ENCODE data around the gene PID1. TPM values are rescaled to one million over a fixed set of nuclear protein-coding genes. Genes with fewer than 3 reads are reported as not detected.
"Not testable (repeated sequence)": the region's sequence is repeated elsewhere in the genome, so short reads cannot be mapped to it uniquely, and the experiment has no call there.

The PID1 gene
- total and polyA plus RNA-seq, 2 donors (not counting 1 experiment from before 2014, with no cell fraction given), result 0.10 TPM; not detected in 1

DNA sequence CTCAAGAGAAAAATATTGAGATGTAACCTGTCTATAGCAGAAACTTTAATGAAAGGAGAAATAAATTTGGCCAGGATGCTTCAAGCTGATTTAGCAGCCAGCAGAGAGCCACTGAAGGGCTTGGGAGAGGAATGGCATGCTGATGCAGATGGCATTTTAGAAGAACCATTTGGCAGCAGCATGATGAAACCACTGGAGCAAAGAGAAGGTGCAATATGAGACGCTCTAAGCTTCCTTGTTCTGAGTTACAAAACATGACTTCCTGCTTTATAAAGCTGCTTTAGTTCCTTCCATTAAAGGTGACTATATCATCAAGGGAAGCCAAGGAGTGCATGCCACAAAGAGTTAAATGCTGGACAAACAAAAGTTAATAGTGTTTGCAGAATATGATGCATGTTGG is 189.7 kb downstream of the PID1 start:
- Histone ChIP-seq H3K4me1 (ENCODE audit: control insufficient read depth in 2 of 2, insufficient read depth in 2 of 2, low read length in 2 of 2) (no peaks in the 10 kb centered on the region), H3K9ac (ENCODE audit: low read length) (no peak overlapping the region), H2AFZ (ENCODE audit: insufficient read depth, low read depth, low read length, poor library complexity, severe bottlenecking) (no peak overlapping the region), H3K27me3 (replicated peaks in 1 of 4; ENCODE audit: control extremely low read depth in 1 of 4, control insufficient read depth in 3 of 4, insufficient read depth in 4 of 4, low read length in 3 of 4) (no peaks in the 10 kb centered on the region), H3K79me2 (ENCODE audit: control insufficient read depth, insufficient read depth, low read length) (no peaks in the 10 kb centered on the region), H3K4me2 (replicated peaks; ENCODE audit: low read depth, low read length, poor library complexity, severe bottlenecking) (no peak overlapping the region), H4K20me1 (ENCODE audit: control insufficient read depth, insufficient read depth, low read length, poor library complexity, severe bottlenecking) (no peaks in the 10 kb centered on the region), H3K27ac (ENCODE audit: low read length in 2 of 2) (no peak overlapping the region), H3K36me3 (replicated peaks in 1 of 2; ENCODE audit: control extremely low read depth in 1 of 2, control insufficient read depth in 1 of 2, extremely low read depth in 1 of 2, insufficient read depth in 2 of 2, low read length in 1 of 2) (no peaks in the 10 kb centered on the region), H3K9me3 (ENCODE audit: control extremely low read depth in 1 of 3, control insufficient read depth in 2 of 3, insufficient read depth in 1 of 3, low read length in 2 of 3) (peaks cover 0 to 4% (median 0%) of the 10 kb centered on the region in 3 donors), H3K4me3 (ENCODE audit: control extremely low read depth in 1 of 5, extremely low read depth in 1 of 5, insufficient read depth in 1 of 5, low read depth in 2 of 5, low read length in 4 of 5) (no peak overlapping the region)
- Mint-ChIP-seq H3K4me1 (no peaks in the 10 kb centered on the region), H3K4me3 (no peak overlapping the region), H3K9me3 (ENCODE audit: insufficient read depth) (no peaks in the 10 kb centered on the region), H3K27ac (no peak overlapping the region), H3K27me3 (no peaks in the 10 kb centered on the region)
- DNase-seq, result no peak
- 0% methylated on average over 1 of the region's 1 CpG for WGBS (ENCODE audit: insufficient coverage)
- intact Hi-C loops (cut with micrococcal nuclease), result no loop called here
- no peak for ATAC-seq (ENCODE audit: low read depth)
- ChIA-PET POLR2A (no interaction called here), CTCF (no interaction called here)
- TF ChIP-seq EZH2 (IDR thresholded peaks at IDR 0.05; ENCODE audit: borderline replicate concordance, insufficient read depth, low read depth, low read length, poor library complexity, severe bottlenecking), result no peak
- TF ChIP-seq, protein P1, sequence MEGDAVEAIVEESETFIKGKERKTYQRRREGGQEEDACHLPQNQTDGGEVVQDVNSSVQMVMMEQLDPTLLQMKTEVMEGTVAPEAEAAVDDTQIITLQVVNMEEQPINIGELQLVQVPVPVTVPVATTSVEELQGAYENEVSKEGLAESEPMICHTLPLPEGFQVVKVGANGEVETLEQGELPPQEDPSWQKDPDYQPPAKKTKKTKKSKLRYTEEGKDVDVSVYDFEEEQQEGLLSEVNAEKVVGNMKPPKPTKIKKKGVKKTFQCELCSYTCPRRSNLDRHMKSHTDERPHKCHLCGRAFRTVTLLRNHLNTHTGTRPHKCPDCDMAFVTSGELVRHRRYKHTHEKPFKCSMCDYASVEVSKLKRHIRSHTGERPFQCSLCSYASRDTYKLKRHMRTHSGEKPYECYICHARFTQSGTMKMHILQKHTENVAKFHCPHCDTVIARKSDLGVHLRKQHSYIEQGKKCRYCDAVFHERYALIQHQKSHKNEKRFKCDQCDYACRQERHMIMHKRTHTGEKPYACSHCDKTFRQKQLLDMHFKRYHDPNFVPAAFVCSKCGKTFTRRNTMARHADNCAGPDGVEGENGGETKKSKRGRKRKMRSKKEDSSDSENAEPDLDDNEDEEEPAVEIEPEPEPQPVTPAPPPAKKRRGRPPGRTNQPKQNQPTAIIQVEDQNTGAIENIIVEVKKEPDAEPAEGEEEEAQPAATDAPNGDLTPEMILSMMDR (IDR thresholded peaks at IDR 0.05), result no peak

DNA sequence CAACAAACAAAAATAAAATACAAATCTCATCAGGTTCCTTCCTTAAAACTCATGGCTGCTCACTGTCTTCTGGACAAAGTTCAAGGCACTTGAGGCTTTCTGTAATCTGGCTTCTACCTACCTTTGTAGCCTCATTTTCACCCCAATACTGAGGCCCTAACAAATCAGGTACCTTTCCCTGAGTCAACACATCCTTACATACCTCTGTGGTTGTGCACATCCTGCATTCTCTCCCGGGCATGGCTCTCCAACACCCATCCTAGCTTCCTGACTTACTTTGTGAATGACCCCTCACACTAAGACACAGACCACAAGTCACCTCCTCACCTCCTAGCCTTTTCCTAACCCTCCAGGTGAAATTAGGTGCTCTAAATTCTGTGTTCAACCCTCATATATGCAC is 190.9 kb downstream of the PID1 start:
- no peaks in the 10 kb centered on the region for H3K27me3 Mint-ChIP-seq
- H3K9me3 Mint-ChIP-seq (ENCODE audit: insufficient read depth), result peaks cover 6% of the 10 kb centered on the region
- Histone ChIP-seq H3K9ac (ENCODE audit: low read length) (no peak overlapping the region), H3K4me3 (ENCODE audit: control extremely low read depth in 1 of 5, extremely low read depth in 1 of 5, insufficient read depth in 1 of 5, low read depth in 2 of 5, low read length in 4 of 5) (no peak overlapping the region), H3K4me1 (ENCODE audit: control insufficient read depth in 2 of 2, insufficient read depth in 2 of 2, low read length in 2 of 2) (no peaks in the 10 kb centered on the region), H2AFZ (ENCODE audit: insufficient read depth, low read depth, low read length, poor library complexity, severe bottlenecking) (no peak overlapping the region), H3K36me3 (replicated peaks in 1 of 2; ENCODE audit: control extremely low read depth in 1 of 2, control insufficient read depth in 1 of 2, extremely low read depth in 1 of 2, insufficient read depth in 2 of 2, low read length in 1 of 2) (no peaks in the 10 kb centered on the region), H3K79me2 (ENCODE audit: control insufficient read depth, insufficient read depth, low read length) (no peaks in the 10 kb centered on the region), H3K4me2 (replicated peaks; ENCODE audit: low read depth, low read length, poor library complexity, severe bottlenecking) (no peak overlapping the region), H3K9me3 (ENCODE audit: control extremely low read depth in 1 of 3, control insufficient read depth in 2 of 3, insufficient read depth in 1 of 3, low read length in 2 of 3) (peaks cover 0 to 4% (median 0%) of the 10 kb centered on the region in 3 donors), H4K20me1 (ENCODE audit: control insufficient read depth, insufficient read depth, low read length, poor library complexity, severe bottlenecking) (no peaks in the 10 kb centered on the region), H3K27me3 (replicated peaks in 1 of 4; ENCODE audit: control extremely low read depth in 1 of 4, control insufficient read depth in 3 of 4, insufficient read depth in 4 of 4, low read length in 3 of 4) (no peaks in the 10 kb centered on the region), H3K27ac (ENCODE audit: low read length in 2 of 2) (no peak overlapping the region)
- ATAC-seq (ENCODE audit: low read depth), result no peak
- ChIA-PET POLR2A (no interaction called here), CTCF (no interaction called here)
- no peak overlapping the region for H3K27ac Mint-ChIP-seq
- TF ChIP-seq, protein P1 (IDR thresholded peaks at IDR 0.05), result no peak
- TF ChIP-seq EZH2 (IDR thresholded peaks at IDR 0.05; ENCODE audit: borderline replicate concordance, insufficient read depth, low read depth, low read length, poor library complexity, severe bottlenecking), result no peak
- DNase-seq, result no peak
- WGBS (ENCODE audit: insufficient coverage), result 71% methylated on average over 1 of the region's 1 CpG
- no peak overlapping the region for H3K4me3 Mint-ChIP-seq
- H3K4me1 Mint-ChIP-seq, result no peaks in the 10 kb centered on the region
- intact Hi-C loops (cut with micrococcal nuclease), result no loop called here

DNA sequence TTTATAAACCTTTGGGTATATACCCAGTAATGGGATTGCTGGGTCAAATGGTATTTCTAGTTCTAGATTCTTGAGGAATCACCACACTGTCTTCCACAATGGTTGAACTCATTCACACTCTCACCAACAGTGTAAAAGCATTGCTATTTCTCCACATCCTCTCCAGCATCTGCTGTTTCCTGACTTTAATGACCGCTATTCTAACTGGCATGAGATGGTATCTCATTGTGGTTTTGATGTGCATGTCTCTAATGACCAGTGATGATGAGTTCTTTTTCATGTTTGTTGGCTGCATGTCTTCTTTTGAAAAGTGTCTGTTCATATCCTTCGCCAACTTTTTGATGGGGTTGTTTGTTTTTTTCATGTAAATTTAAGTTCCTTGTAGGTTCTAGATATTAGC is 194.2 kb downstream of the PID1 start:
- DNase-seq; H3K79me2 ChIP-seq (ENCODE audit: control insufficient read depth, insufficient read depth, low read length): not testable (repeated sequence)
- WGBS (ENCODE audit: insufficient coverage), result 100% methylated on average over 2 of the region's 2 CpGs

More for the DNA sequence above, 194.2 kb downstream of the PID1 start:
- H3K36me3 ChIP-seq (replicated peaks in 1 of 2; ENCODE audit: control extremely low read depth in 1 of 2, control insufficient read depth in 1 of 2, extremely low read depth in 1 of 2, insufficient read depth in 2 of 2, low read length in 1 of 2); CTCF ChIA-PET; H3K27ac ChIP-seq (ENCODE audit: low read length in 2 of 2); intact Hi-C loops (cut with micrococcal nuclease); H3K27me3 ChIP-seq (replicated peaks in 1 of 4; ENCODE audit: control extremely low read depth in 1 of 4, control insufficient read depth in 3 of 4, insufficient read depth in 4 of 4, low read length in 3 of 4); ATAC-seq (ENCODE audit: low read depth); H3K4me3 ChIP-seq (ENCODE audit: control extremely low read depth in 1 of 5, extremely low read depth in 1 of 5, insufficient read depth in 1 of 5, low read depth in 2 of 5, low read length in 4 of 5); H3K9me3 Mint-ChIP-seq (ENCODE audit: insufficient read depth); H3K4me2 ChIP-seq (replicated peaks; ENCODE audit: low read depth, low read length, poor library complexity, severe bottlenecking); H3K27ac Mint-ChIP-seq; H3K27me3 Mint-ChIP-seq; H3K4me1 ChIP-seq (ENCODE audit: control insufficient read depth in 2 of 2, insufficient read depth in 2 of 2, low read length in 2 of 2); POLR2A ChIA-PET; H2AFZ ChIP-seq (ENCODE audit: insufficient read depth, low read depth, low read length, poor library complexity, severe bottlenecking); H4K20me1 ChIP-seq (ENCODE audit: control insufficient read depth, insufficient read depth, low read length, poor library complexity, severe bottlenecking); H3K9me3 ChIP-seq (ENCODE audit: control extremely low read depth in 1 of 3, control insufficient read depth in 2 of 3, insufficient read depth in 1 of 3, low read length in 2 of 3); H3K4me1 Mint-ChIP-seq; H3K4me3 Mint-ChIP-seq; H3K9ac ChIP-seq (ENCODE audit: low read length): not testable (repeated sequence)
